Dendritic cell treated with granulocyte-macrophage colony-stimulating factor and Interleukin-4, amounts not matched to agents 40 ng/mL and 50 ng/mL, for 4 days (primary cell): ENCODE data around the gene RPS19.

ENCODE experiments used
- H3K27ac Mint-ChIP-seq: one replicate; pipeline ENCODE4 v1.8.0; 2022; ENCODE audit warnings: mild to moderate bottlenecking, mixed read lengths
- H3K27me3 Mint-ChIP-seq: one replicate; pipeline ENCODE4 v1.8.0; 2022; ENCODE audit warnings: mild to moderate bottlenecking, mixed read lengths
- H3K36me3 Mint-ChIP-seq: one replicate; pipeline ENCODE4 v1.8.0; 2022; ENCODE audit warnings: low read depth, mixed read lengths
- H3K4me1 Mint-ChIP-seq: one replicate; pipeline ENCODE4 v1.8.0; 2022; ENCODE audit warnings: low read depth, mixed read lengths
- H3K4me3 Mint-ChIP-seq: one replicate; pipeline ENCODE4 v1.8.0; 2022; ENCODE audit warnings: mild to moderate bottlenecking, moderate library complexity, mixed read lengths
- H3K9me3 Mint-ChIP-seq: one replicate; pipeline ENCODE4 v1.8.0; 2022; ENCODE audit warnings: mixed read lengths
- intact Hi-C: fragments of 100-400 bp; cut with micrococcal nuclease; formaldehyde crosslinking; loops from one replicate; pipeline ENCODE4 v1.15.0; 2022

The RPS19 gene

DNA sequence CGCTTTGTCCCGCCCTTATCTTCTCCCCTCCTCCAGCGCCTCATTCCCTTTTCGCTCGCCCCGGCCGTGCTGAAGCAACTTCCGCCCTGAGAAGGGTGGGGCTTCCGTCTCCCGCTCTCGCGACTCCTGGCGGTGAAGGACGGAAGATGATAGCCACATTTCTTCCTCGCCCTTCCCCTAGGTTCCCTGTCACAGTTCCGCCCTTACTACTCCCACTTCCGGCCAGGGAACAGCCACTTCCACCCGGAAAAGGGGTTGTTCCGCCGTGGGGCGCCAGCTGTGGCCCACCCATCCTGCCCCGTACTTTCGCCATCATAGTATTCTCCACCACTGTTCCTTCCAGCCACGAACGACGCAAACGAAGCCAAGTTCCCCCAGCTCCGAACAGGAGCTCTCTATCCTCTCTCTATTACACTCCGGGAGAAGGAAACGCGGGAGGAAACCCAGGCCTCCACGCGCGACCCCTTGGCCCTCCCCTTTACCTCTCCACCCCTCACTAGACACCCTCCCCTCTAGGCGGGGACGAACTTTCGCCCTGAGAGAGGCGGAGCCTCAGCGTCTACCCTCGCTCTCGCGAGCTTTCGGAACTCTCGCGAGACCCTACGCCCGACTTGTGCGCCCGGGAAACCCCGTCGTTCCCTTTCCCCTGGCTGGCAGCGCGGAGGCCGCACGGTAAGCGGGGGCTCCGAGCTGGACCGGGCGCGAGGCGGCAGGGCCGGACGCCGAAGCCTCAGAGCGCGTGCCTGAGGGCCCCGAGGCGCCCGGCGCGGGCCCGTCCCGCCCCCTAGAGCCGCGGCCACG, at the start of gene RPS19:
Gene RPS19, plus strand, starts transcription at position 638 of the 801 bp plus-strand sequence. CDS start 520 bp downstream, outside the sequence.
- intact Hi-C loops: loop anchor here (5.0 kb wide), 1 partner anchor 97 kb away; the partner anchor contains the start of gene RABAC1
- Mint-ChIP-seq H3K27me3 (no peaks in the 10 kb centered on the region), H3K9me3 (no peaks in the 10 kb centered on the region), H3K27ac (peak within 1 kb of the TSS; percentile 94), H3K4me3 (peak within 1 kb of the TSS; percentile 96), H3K36me3 (peaks cover 50% of the 10 kb centered on the region), H3K4me1 (peaks cover 47% of the 10 kb centered on the region)

- Mint-ChIP-seq H3K27me3 (no peaks in the 10 kb centered on the region), H3K27ac (peak overlapping the region; percentile 84), H3K4me1 (peaks cover 90% of the 10 kb centered on the region), H3K4me3 (peak overlapping the region; percentile 39), H3K36me3 (peaks cover 30% of the 10 kb centered on the region), H3K9me3 (no peaks in the 10 kb centered on the region)
- intact Hi-C loops: no loop called here
Measured at GRCh38 chr19:41810301-41810700, 49.8 kb upstream of the RPS19 start.

- Mint-ChIP-seq H3K27ac (peak overlapping the region; percentile 84), H3K4me1 (peaks cover 83% of the 10 kb centered on the region)
Measured at GRCh38 chr19:41811036-41811435, 49.0 kb upstream of the RPS19 start.

DNA sequence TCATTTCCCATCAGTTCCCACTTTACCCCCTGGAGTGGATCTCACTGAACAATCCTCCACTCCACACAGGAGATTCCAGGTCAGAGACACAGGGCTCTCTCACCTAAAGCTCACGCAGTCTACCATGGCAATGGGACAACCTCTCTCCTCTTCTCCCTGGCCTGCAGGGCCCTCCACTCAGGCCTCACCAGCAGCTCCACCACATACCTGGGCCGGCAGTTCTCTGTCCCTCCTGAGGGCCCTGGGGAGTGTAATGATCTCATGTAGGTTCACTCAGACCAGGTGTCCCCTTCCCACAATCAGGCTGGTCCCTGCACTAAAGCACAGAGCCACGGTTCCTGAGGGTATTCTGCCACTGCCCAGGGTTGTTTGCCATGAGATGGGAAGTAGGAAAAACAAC, 48.1 kb upstream of the RPS19 start:
- Mint-ChIP-seq H3K36me3 (peaks cover 13% of the 10 kb centered on the region), H3K4me3 (no peak overlapping the region), H3K27me3 (peaks cover 2% of the 10 kb centered on the region), H3K9me3 (no peaks in the 10 kb centered on the region), H3K4me1 (peaks cover 74% of the 10 kb centered on the region), H3K27ac (peak overlapping the region; percentile 84)
- intact Hi-C loops: no loop called here

More at GRCh38 chr19:41811036-41811435, 49.0 kb upstream of the RPS19 start:
- intact Hi-C loops: no loop called here
- no peaks in the 10 kb centered on the region for H3K9me3 Mint-ChIP-seq
- H3K27me3 Mint-ChIP-seq: no peaks in the 10 kb centered on the region
- H3K4me3 Mint-ChIP-seq: peak overlapping the region; percentile 31
- peaks cover 23% of the 10 kb centered on the region for H3K36me3 Mint-ChIP-seq

DNA sequence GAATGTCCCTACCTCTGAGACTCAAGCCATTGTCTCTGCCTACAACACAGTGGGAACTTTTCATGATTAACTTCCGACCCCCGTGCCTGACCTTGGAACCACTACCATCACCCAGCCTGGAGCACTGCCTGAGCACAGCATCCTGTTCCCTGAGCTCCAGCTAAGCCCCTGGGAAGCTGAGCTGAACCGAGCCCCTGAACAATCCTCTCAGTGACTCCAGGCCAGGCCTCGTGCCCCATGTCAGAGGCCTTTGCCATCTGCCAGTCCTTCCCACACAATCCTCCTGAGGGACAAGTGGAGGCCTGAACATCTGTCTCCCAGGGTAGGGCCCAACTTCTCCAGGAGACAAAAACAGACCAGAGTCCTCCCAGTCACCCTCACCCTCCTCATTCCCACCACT, 46.1 kb upstream of the RPS19 start:
- intact Hi-C loops: no loop called here
- Mint-ChIP-seq H3K27ac (no peak overlapping the region), H3K9me3 (no peaks in the 10 kb centered on the region), H3K4me1 (peaks cover 55% of the 10 kb centered on the region), H3K36me3 (no peaks in the 10 kb centered on the region), H3K4me3 (no peak overlapping the region), H3K27me3 (peaks cover 3% of the 10 kb centered on the region)

DNA sequence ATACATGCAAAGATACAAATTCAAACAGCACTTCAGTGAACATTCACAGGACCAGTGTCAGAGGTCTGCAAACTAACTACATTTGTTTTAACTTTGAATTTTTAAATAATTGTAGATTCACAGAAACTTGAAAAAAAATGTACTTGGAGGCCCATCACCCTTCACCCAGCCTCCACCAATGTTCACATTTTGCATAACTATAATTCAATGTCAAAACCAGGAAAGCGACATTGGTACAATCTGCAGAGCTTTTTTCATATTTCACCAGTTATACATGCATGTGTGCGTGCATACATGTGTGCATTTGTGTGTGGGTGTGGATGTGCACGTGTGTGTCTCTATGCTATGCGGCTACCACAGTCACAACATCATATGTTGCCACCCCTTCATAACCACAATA, 44.8 kb upstream of the RPS19 start:
- intact Hi-C loops: no loop called here
- peaks cover 3% of the 10 kb centered on the region for H3K27me3 Mint-ChIP-seq
- H3K9me3 Mint-ChIP-seq: no peaks in the 10 kb centered on the region
- H3K27ac Mint-ChIP-seq: no peak overlapping the region
- peaks cover 41% of the 10 kb centered on the region for H3K4me1 Mint-ChIP-seq
- H3K36me3 Mint-ChIP-seq: no peaks in the 10 kb centered on the region
- no peak overlapping the region for H3K4me3 Mint-ChIP-seq

DNA sequence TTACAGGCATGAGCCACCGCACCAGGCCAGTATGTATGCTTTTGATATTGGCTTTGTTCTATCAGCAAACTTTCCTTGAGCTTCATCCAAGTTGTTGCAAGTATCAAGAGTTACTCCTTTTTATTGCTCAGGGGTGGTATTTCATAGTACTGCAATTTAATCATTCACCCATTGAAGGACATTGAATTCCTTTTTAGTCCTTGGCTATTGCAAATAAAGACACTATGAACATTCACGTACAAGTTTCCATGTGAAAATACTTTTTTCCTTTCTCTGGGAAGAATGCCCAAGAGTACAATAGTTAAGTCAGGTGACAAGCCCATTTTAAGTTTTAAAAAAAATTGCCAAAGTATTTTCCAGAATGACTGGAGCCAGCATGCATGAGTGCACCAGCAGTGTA, 43.3 kb upstream of the RPS19 start:
- Mint-ChIP-seq H3K4me1 (peaks cover 26% of the 10 kb centered on the region), H3K27ac (no peak overlapping the region), H3K9me3 (no peaks in the 10 kb centered on the region), H3K4me3 (no peak overlapping the region), H3K27me3 (peaks cover 10% of the 10 kb centered on the region), H3K36me3 (no peaks in the 10 kb centered on the region)
- intact Hi-C loops: no loop called here

DNA sequence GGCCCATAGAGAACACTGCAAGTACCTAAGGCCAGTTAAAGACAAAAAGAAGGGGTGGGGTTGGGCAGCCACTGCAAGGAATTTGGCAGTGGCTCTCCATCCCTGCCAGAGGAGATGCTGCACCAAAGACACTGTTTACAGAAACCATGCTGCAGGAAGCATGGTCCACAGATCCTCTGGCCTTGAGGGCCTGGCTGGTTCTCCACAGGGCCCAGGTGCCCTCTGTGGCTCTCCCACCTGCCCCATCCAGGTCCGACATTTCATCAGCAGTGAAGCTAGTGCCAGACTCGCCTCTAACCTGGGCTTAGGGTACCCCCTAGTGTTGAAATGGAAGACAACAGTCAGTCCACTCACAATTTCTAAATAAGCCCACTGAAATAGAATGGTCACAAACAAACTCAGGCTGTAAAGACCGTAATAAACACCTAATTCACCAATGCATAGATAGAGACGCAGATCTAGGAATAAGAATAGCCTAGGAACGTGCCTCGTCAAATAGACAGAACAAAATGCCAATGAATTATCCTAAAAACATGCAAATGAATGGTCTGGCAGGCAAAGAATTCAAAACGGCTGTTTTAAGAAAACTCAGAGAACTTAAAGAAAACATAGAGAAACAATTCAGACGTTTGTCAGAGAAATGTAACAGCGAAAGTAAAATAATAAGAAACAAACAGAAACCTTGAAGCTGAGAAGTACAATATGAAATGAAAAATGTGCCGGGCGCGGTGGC, 38.9 kb upstream of the RPS19 start:
- Mint-ChIP-seq H3K36me3 (no peaks in the 10 kb centered on the region), H3K27me3 (peaks cover 16% of the 10 kb centered on the region), H3K9me3 (no peaks in the 10 kb centered on the region), H3K27ac (no peak overlapping the region), H3K4me3 (no peak overlapping the region), H3K4me1 (no peaks in the 10 kb centered on the region)
- intact Hi-C loops: loop anchor here (1.0 kb wide), 2 partner anchors 28 to 68 kb away; no protein-coding TSS in a partner anchor

DNA sequence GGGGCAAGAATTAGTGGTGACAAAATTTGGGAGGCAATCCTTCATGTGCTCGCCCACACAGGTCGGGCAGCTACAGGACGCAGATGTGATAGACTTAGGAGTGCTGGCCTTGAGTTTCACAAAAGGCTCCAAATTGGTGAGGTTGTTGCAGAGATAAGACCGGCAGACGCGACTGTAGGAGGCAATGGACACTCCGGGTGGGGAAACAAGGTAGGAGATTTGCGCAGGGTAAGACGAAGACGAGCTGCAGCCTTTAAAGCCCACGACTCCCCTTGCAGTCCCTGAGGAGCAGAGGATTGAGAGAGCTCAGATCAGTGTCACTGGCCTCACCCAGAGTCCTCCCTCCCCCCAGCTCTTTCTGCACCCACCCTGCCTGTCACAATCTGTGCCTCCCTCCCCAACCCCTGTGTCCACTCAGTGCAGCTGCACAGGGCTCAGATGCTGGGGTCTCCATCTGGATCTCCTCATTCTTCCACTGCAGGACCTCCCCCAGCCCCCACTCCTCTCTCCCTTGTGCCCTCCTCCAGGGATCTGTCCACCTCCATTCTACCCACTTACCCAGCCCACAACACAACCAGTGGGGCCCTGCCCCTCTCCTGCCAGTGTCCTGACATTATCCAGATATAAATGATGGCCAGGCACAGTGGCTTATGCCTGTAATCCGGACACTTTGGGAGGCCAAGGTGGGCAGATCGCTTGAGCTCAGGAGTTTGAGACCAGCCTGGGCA, 21.9 kb upstream of the RPS19 start:
- intact Hi-C loops: no loop called here
- Mint-ChIP-seq H3K36me3 (no peaks in the 10 kb centered on the region), H3K27me3 (peaks cover 10% of the 10 kb centered on the region), H3K4me3 (no peak overlapping the region), H3K4me1 (peaks cover 5% of the 10 kb centered on the region), H3K9me3 (no peaks in the 10 kb centered on the region), H3K27ac (no peak overlapping the region)

DNA sequence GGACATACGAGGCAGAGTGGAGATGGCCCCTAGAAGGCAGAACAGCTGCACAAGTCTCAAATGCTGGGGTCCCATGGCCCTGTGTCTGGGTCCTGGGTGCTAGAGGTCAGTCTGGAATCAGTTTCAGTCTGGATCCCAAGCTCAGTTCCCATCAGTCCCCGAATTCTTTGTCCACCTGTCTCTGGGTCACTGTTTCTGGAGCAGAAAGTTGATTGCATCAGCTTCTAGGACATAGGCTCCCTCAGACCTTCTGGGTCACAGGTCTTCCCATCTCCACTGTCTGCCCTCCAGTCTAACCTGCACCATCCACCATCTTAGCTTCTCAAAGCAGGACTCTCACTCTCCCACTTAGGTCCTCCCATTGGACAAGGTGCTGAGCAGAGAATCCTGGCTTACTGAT, 20.8 kb upstream of the RPS19 start:
- peaks cover 5% of the 10 kb centered on the region for H3K4me1 Mint-ChIP-seq

GRCh38 chr19:41843371-41843770, 16.7 kb upstream of the RPS19 start:
- no peaks in the 10 kb centered on the region for H3K36me3 Mint-ChIP-seq

More for the DNA sequence above, 20.8 kb upstream of the RPS19 start:
- H3K27me3 Mint-ChIP-seq: peaks cover 18% of the 10 kb centered on the region
- intact Hi-C loops: no loop called here
- H3K27ac Mint-ChIP-seq: no peak overlapping the region
- H3K9me3 Mint-ChIP-seq: peaks cover under 1% of the 10 kb centered on the region
- no peak overlapping the region for H3K4me3 Mint-ChIP-seq
- no peaks in the 10 kb centered on the region for H3K36me3 Mint-ChIP-seq

GRCh38 chr19:41844601-41845000, 15.5 kb upstream of the RPS19 start, which contains the start of gene LYPD4:
Gene LYPD4, minus strand, starts transcription at chr19:41844683. Its CDS starts 5,398 bp downstream, at chr19:41839285.
- Mint-ChIP-seq H3K9me3 (peaks cover 6% of the 10 kb centered on the region), H3K36me3 (no peaks in the 10 kb centered on the region), H3K27me3 (peaks cover 17% of the 10 kb centered on the region), H3K27ac (no peak within 1 kb of the TSS), H3K4me1 (peaks cover 5% of the 10 kb centered on the region), H3K4me3 (no peak within 1 kb of the TSS)
- intact Hi-C loops: no loop called here

More at GRCh38 chr19:41843371-41843770, 16.7 kb upstream of the RPS19 start:
- H3K27ac Mint-ChIP-seq: no peak overlapping the region
- intact Hi-C loops: no loop called here
- peaks cover 5% of the 10 kb centered on the region for H3K4me1 Mint-ChIP-seq
- peaks cover 11% of the 10 kb centered on the region for H3K27me3 Mint-ChIP-seq
- no peak overlapping the region for H3K4me3 Mint-ChIP-seq
- peaks cover 6% of the 10 kb centered on the region for H3K9me3 Mint-ChIP-seq

GRCh38 chr19:41845001-41845050, 15.2 kb upstream of the RPS19 start, which contains the start of gene DMRTC2:
Gene DMRTC2, plus strand, starts transcription at chr19:41845042. Its CDS starts 2,387 bp downstream, at chr19:41847429.
- no peaks in the 10 kb centered on the region for H3K36me3 Mint-ChIP-seq
- no peak within 1 kb of the TSS for H3K27ac Mint-ChIP-seq
- no peak within 1 kb of the TSS for H3K4me3 Mint-ChIP-seq
- H3K27me3 Mint-ChIP-seq: peaks cover 17% of the 10 kb centered on the region
- intact Hi-C loops: no loop called here
- peaks cover 5% of the 10 kb centered on the region for H3K4me1 Mint-ChIP-seq
- peaks cover 6% of the 10 kb centered on the region for H3K9me3 Mint-ChIP-seq

- H3K4me3 Mint-ChIP-seq: no peak overlapping the region
- H3K9me3 Mint-ChIP-seq: peaks cover 6% of the 10 kb centered on the region
- no peak overlapping the region for H3K27ac Mint-ChIP-seq
- peaks cover 17% of the 10 kb centered on the region for H3K27me3 Mint-ChIP-seq
- intact Hi-C loops: no loop called here
- H3K36me3 Mint-ChIP-seq: no peaks in the 10 kb centered on the region
- peaks cover 3% of the 10 kb centered on the region for H3K4me1 Mint-ChIP-seq
Measured at GRCh38 chr19:41845051-41845590, 14.9 kb upstream of the RPS19 start.
